Right cardiac atrium (tissue), 5 donors: ENCODE measurements around the gene DNAJC13. TPM values are rescaled to one million over a fixed set of nuclear protein-coding genes. Genes with fewer than 3 reads are reported as not detected.

Source experiments
- ATAC-seq, 2 donors: fragments of 200-7000 bp; cut with Tn5 transposase; one replicate each; pipeline versions ENCODE4 v1.8.0 to v1.9.1; 2020; ENCODE audit warnings: moderate library complexity in 2 of 2, mild to moderate bottlenecking in 1 of 2
- DNase-seq, 3 donors: peaks; one replicate each; pipeline ENCODE4 v3.0.0-alpha.2; 2020
- H3K27ac ChIP-seq: one replicate; pipeline ENCODE4 v1.5.1; 2013; ENCODE audit warnings: mild to moderate bottlenecking, low read length, control low read depth, moderate library complexity
- H3K27me3 ChIP-seq: one replicate; pipeline ENCODE4 v1.6.1; 2013; ENCODE audit not compliant: control insufficient read depth, insufficient read depth
- H3K4me1 ChIP-seq: one replicate; pipeline ENCODE4 v1.6.1; 2013; ENCODE audit warnings: low read length; ENCODE audit not compliant: control insufficient read depth, insufficient read depth
- H3K4me3 ChIP-seq: one replicate; pipeline ENCODE4 v1.5.1; 2013; ENCODE audit warnings: low read length, control low read depth
- H3K9me3 ChIP-seq: one replicate; pipeline ENCODE4 v1.6.1; 2013; ENCODE audit warnings: low read length; ENCODE audit not compliant: control insufficient read depth
- WGBS: extraction: QIAGEN DNeasy Blood & Tissue Kit; methylation state at CpG from one replicate; pipeline ENCODE4 v1.1.7; 2013; 5-methylcytosine and 5-hydroxymethylcytosine counted together
- intact Hi-C, 4 donors: fragments of 100-400 bp; cut with DNase I; formaldehyde crosslinking; loops; one replicate each; pipeline versions ENCODE4 v1.11.0 to v1.14.0; 2022 to 2023
- polyA plus RNA-seq: library from polyadenylated mRNA; stranded (reverse); fragments of 200-250 nt; gene quantifications from one replicate; pipeline ENCODE4 v1.2.3, GENCODE V29; 2013
- total RNA-seq, 4 donors: library from RNA; stranded (reverse); fragmentation: NEBNext Ultra II Directional; extraction: Animal tissue kit (Norgen Biotek cat#: 25700); gene quantifications; one replicate each; pipeline ENCODE4 v1.2.1, GENCODE V29; 2021
- donor health status: healthy with polysubstance abuse.
- donor health status: DM: no; HTN: yes; CAD: no.
- donor health status: DM: no; HTN: no; CAD: no.
- donor health status: DM: no; HTN: yes; CAD: no; lungs with severe emphysema.
- donor health status: DM: yes; HTN: yes; CAD: no.

The DNAJC13 gene
- total and polyA plus RNA-seq, 5 donors = 9.3 to 32.4 (median 30.2) TPM

GRCh38 chr3:132405609-132406299, 11.5 kb upstream of the DNAJC13 start:
- Histone ChIP-seq H3K27ac (no peak overlapping the region), H3K4me1 (peaks cover 2% of the 10 kb centered on the region), H3K9me3 (no peaks in the 10 kb centered on the region), H3K4me3 (no peak overlapping the region), H3K27me3 (no peaks in the 10 kb centered on the region)
- WGBS = 83% methylated on average over 4 of the region's 4 CpGs
- ATAC-seq (no peak), DNase-seq (no peak)
- intact Hi-C loops = no loop called here

GRCh38 chr3:132406587-132406986, 10.7 kb upstream of the DNAJC13 start:
- ATAC-seq (no peak), DNase-seq (no peak)
- H3K4me3 ChIP-seq = no peak overlapping the region
- no peaks in the 10 kb centered on the region for H3K9me3 ChIP-seq
- 96% methylated on average over 2 of the region's 2 CpGs for WGBS
- intact Hi-C loops = no loop called here
- H3K27ac ChIP-seq = no peak overlapping the region
- H3K27me3 ChIP-seq = no peaks in the 10 kb centered on the region
- peaks cover 2% of the 10 kb centered on the region for H3K4me1 ChIP-seq

GRCh38 chr3:132407025-132407424, 10.3 kb upstream of the DNAJC13 start:
- WGBS = 80% methylated on average over 2 of the region's 2 CpGs
- intact Hi-C loops = no loop called here

GRCh38 chr3:132414841-132415240, 2.5 kb upstream of the DNAJC13 start:
- H3K27me3 ChIP-seq = no peaks in the 10 kb centered on the region
- no peaks in the 10 kb centered on the region for H3K4me1 ChIP-seq
- WGBS = 51% methylated on average over 1 of the region's 1 CpG
- no peak overlapping the region for H3K27ac ChIP-seq
- H3K4me3 ChIP-seq = no peak overlapping the region
- DNase-seq (no peak), ATAC-seq (no peak)
- intact Hi-C loops = no loop called here
- H3K9me3 ChIP-seq = no peaks in the 10 kb centered on the region

More at GRCh38 chr3:132407025-132407424, 10.3 kb upstream of the DNAJC13 start:
- no peak for DNase-seq
- H3K9me3 ChIP-seq = no peaks in the 10 kb centered on the region
- H3K27ac ChIP-seq = no peak overlapping the region
- H3K4me1 ChIP-seq = peaks cover 2% of the 10 kb centered on the region
- H3K27me3 ChIP-seq = no peaks in the 10 kb centered on the region
- ATAC-seq = no peak
- no peak overlapping the region for H3K4me3 ChIP-seq

- Histone ChIP-seq H3K27ac (no peak overlapping the region), H3K4me3 (no peak overlapping the region), H3K4me1 (no peaks in the 10 kb centered on the region), H3K27me3 (no peaks in the 10 kb centered on the region), H3K9me3 (no peaks in the 10 kb centered on the region)
- intact Hi-C loops = no loop called here
- ATAC-seq (no peak), DNase-seq (no peak)
- 68% methylated on average over 4 of the region's 4 CpGs for WGBS
Observed at GRCh38 chr3:132416161-132416560, 1.1 kb upstream of the DNAJC13 start.

- Histone ChIP-seq H3K27me3 (no peaks in the 10 kb centered on the region), H3K4me3 (peak overlapping the region; percentile 86), H3K27ac (peak overlapping the region; percentile 66), H3K9me3 (no peaks in the 10 kb centered on the region), H3K4me1 (no peaks in the 10 kb centered on the region)
- peak; percentile 60 to 68 for ATAC-seq
- under 1% methylated on average over 28 of the region's 28 CpGs for WGBS
- intact Hi-C loops = no loop called here
- peak in 1 of 3 donors; percentile 59 for DNase-seq
Observed at GRCh38 chr3:132417695-132418411, 551 bp downstream of the DNAJC13 start.

GRCh38 chr3:132418916-132419315, 1.6 kb downstream of the DNAJC13 start:
- 18% methylated on average over 4 of the region's 4 CpGs for WGBS
- no peak overlapping the region for H3K27ac ChIP-seq
- no peaks in the 10 kb centered on the region for H3K4me1 ChIP-seq
- DNase-seq (no peak), ATAC-seq (no peak)
- no peak overlapping the region for H3K4me3 ChIP-seq
- H3K9me3 ChIP-seq = no peaks in the 10 kb centered on the region
- no peaks in the 10 kb centered on the region for H3K27me3 ChIP-seq
- intact Hi-C loops = no loop called here

GRCh38 chr3:132421832-132422231, 4.5 kb downstream of the DNAJC13 start:
- Histone ChIP-seq H3K4me1 (no peaks in the 10 kb centered on the region), H3K4me3 (no peak overlapping the region), H3K27ac (no peak overlapping the region), H3K27me3 (no peaks in the 10 kb centered on the region), H3K9me3 (no peaks in the 10 kb centered on the region)
- ATAC-seq = no peak
- no peak for DNase-seq
- WGBS = 87% methylated on average over 4 of the region's 4 CpGs
- intact Hi-C loops = no loop called here

- Histone ChIP-seq H3K27me3 (no peaks in the 10 kb centered on the region), H3K4me1 (no peaks in the 10 kb centered on the region), H3K9me3 (no peaks in the 10 kb centered on the region), H3K27ac (no peak overlapping the region), H3K4me3 (no peak overlapping the region)
- ATAC-seq (no peak), DNase-seq (no peak)
- intact Hi-C loops = no loop called here
- WGBS = 92% methylated on average over 1 of the region's 1 CpG
Observed at GRCh38 chr3:132422531-132422930, 5.2 kb downstream of the DNAJC13 start.

- no peak for ATAC-seq
- Histone ChIP-seq H3K4me1 (no peaks in the 10 kb centered on the region), H3K9me3 (no peaks in the 10 kb centered on the region), H3K4me3 (no peak overlapping the region), H3K27me3 (no peaks in the 10 kb centered on the region), H3K27ac (no peak overlapping the region)
- intact Hi-C loops = no loop called here
- DNase-seq = no peak
- WGBS = 62% methylated on average over 2 of the region's 2 CpGs
Observed at GRCh38 chr3:132432639-132433038, 15.3 kb downstream of the DNAJC13 start.

- 89% methylated on average over 3 of the region's 3 CpGs for WGBS
Observed at GRCh38 chr3:132433121-132433520, 15.8 kb downstream of the DNAJC13 start.

More at GRCh38 chr3:132433121-132433520, 15.8 kb downstream of the DNAJC13 start:
- H3K27ac ChIP-seq = no peak overlapping the region
- DNase-seq (no peak), ATAC-seq (no peak)
- intact Hi-C loops = no loop called here
- H3K27me3 ChIP-seq = no peaks in the 10 kb centered on the region
- H3K9me3 ChIP-seq = no peaks in the 10 kb centered on the region
- H3K4me1 ChIP-seq = no peaks in the 10 kb centered on the region
- H3K4me3 ChIP-seq = no peak overlapping the region
